ENCODE data around the gene OPALIN. TPM values are rescaled to one million over a fixed set of nuclear protein-coding genes. Genes with fewer than 3 reads are reported as not detected.
A peak's percentile ranks its signal among the peaks of the same experiment; 100 is the strongest.

OPALIN gene
- total and polyA plus RNA-seq, 2 donors (not counting 3 experiments of a cell fraction or from before 2014, with no cell fraction given) = not detected

DNA sequence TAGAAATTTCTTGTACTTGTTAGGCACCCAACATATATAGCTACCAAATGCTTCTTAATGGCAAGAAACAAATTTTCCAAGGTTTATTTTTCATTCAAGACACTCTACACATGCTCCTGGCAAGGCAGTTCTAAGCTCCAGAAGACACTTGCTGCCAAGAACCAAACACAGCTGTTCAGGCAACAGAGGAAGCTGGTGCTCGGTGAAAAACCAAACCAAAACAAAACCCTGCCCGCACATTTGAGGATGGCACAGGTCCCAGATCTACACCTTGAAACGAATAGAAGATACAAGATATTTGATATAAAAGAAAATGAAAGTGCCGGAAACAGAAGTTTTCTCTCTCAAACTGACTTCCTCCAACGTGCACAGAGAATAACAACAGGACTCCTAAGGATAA lies 59.4 kb downstream of the OPALIN start:
- POLR2A ChIA-PET = no interaction called here
- Histone ChIP-seq H3K27ac (ENCODE audit: insufficient read depth, low read depth, low read length) (no peak overlapping the region), H3K4me3 (replicated peaks in 1 of 3; ENCODE audit: insufficient read depth in 1 of 3, low read depth in 1 of 3, low read length in 3 of 3) (no peak overlapping the region), H3K36me3 (ENCODE audit: control insufficient read depth in 2 of 2, extremely low read depth in 1 of 2, insufficient read depth in 2 of 2, low read length in 2 of 2) (no peaks in the 10 kb centered on the region), H3K9me1 (replicated peaks; ENCODE audit: control insufficient read depth, extremely low read depth, insufficient read depth, low read length) (no peaks in the 10 kb centered on the region), H3K27me3 (ENCODE audit: control insufficient read depth in 2 of 2, insufficient read depth in 2 of 2, low read length in 2 of 2) (peaks cover 5 to 20% of the 10 kb centered on the region in 2 experiments), H3K4me2 (ENCODE audit: insufficient read depth, low read length) (no peak overlapping the region), H3K9me3 (replicated peaks; ENCODE audit: control insufficient read depth, insufficient read depth, low read length) (no peaks in the 10 kb centered on the region), H4K20me1 (replicated peaks; ENCODE audit: control insufficient read depth, extremely low read depth, insufficient read depth, low read length) (no peaks in the 10 kb centered on the region), H3K9ac (replicated peaks; ENCODE audit: extremely low read depth, insufficient read depth, low read length) (no peak overlapping the region), H3K4me1 (ENCODE audit: control insufficient read depth, extremely low read depth, insufficient read depth, low read length) (no peaks in the 10 kb centered on the region), H3K79me2 (ENCODE audit: control insufficient read depth, insufficient read depth, low read length) (no peaks in the 10 kb centered on the region), H2AFZ (ENCODE audit: low read depth, low read length) (no peak overlapping the region)
- CTCF ChIA-PET = interaction anchor here (0.7 to 1.4 kb wide), 3 partner anchors 16 to 283 kb away, joined by 3 to 6 read pairs (median 3); no protein-coding TSS in a partner anchor
- intact Hi-C loops (cut with micrococcal nuclease) (no loop called here), dilution Hi-C loops (cut with MboI; ENCODE audit: extremely low pct_ligation_motif_present, low sequenced_read_pairs) (no loop called here)
- FAIRE-seq (no peak), DNase-seq (ENCODE audit: low read depth, low spot score) (peak; percentile 11)
- TF ChIP-seq POLR2AphosphoS5 (IDR thresholded peaks at IDR 0.05; ENCODE audit: insufficient read depth, low read depth, low read length) (no peak), JUN (IDR thresholded peaks at IDR 0.05; ENCODE audit: borderline replicate concordance, insufficient read depth, insufficient read length, low read depth) (no peak), FOS (IDR thresholded peaks at IDR 0.05; ENCODE audit: borderline replicate concordance, insufficient read depth, low read length) (no peak), EZH2 (IDR thresholded peaks at IDR 0.05; ENCODE audit: borderline replicate concordance, low read depth, low read length, severe bottlenecking) (no peak), GATA2 (IDR thresholded peaks at IDR 0.05; ENCODE audit: insufficient read depth, insufficient read length, low read depth, low read length) (no peak), MYC (IDR thresholded peaks at IDR 0.05; ENCODE audit: low read depth, low read length) (no peak), POLR2A (IDR thresholded peaks at IDR 0.05; ENCODE audit: low read depth, low read length) (no peak)
- TF ChIP-seq, protein P1, sequence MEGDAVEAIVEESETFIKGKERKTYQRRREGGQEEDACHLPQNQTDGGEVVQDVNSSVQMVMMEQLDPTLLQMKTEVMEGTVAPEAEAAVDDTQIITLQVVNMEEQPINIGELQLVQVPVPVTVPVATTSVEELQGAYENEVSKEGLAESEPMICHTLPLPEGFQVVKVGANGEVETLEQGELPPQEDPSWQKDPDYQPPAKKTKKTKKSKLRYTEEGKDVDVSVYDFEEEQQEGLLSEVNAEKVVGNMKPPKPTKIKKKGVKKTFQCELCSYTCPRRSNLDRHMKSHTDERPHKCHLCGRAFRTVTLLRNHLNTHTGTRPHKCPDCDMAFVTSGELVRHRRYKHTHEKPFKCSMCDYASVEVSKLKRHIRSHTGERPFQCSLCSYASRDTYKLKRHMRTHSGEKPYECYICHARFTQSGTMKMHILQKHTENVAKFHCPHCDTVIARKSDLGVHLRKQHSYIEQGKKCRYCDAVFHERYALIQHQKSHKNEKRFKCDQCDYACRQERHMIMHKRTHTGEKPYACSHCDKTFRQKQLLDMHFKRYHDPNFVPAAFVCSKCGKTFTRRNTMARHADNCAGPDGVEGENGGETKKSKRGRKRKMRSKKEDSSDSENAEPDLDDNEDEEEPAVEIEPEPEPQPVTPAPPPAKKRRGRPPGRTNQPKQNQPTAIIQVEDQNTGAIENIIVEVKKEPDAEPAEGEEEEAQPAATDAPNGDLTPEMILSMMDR (IDR thresholded peaks at IDR 0.05; ENCODE audit: extremely low read depth in 1 of 2, insufficient read depth in 1 of 2, low read depth in 1 of 2, low read length in 2 of 2) = no peak
- TF ChIP-seq, protein P2, sequence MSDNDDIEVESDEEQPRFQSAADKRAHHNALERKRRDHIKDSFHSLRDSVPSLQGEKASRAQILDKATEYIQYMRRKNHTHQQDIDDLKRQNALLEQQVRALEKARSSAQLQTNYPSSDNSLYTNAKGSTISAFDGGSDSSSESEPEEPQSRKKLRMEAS (IDR thresholded peaks at IDR 0.05; ENCODE audit: insufficient read depth, insufficient read length) = no peak
- no TSS peak for BruUV-seq (replicated peaks)

All from endothelial cell of umbilical vein (primary cell).